ENCODE measurements around the gene SRSF8. TPM values are rescaled to one million over a fixed set of nuclear protein-coding genes. Genes with fewer than 3 reads are reported as not detected.

The SRSF8 gene
- total and polyA plus RNA-seq, 2 donors (not counting 3 experiments of a cell fraction or from before 2014, with no cell fraction given): 21.9 to 31.3 TPM

GRCh38 chr11:95102733-95103132 is 36.0 kb downstream of the SRSF8 start:
- dilution Hi-C loops (cut with MboI; ENCODE audit: extremely low pct_ligation_motif_present, low sequenced_read_pairs) (no loop called here), intact Hi-C loops (cut with micrococcal nuclease) (no loop called here)
- H3K4me2 ChIP-seq (ENCODE audit: insufficient read depth, low read length): no peak overlapping the region
- peaks cover 5% of the 10 kb centered on the region for H3K4me1 ChIP-seq (ENCODE audit: control insufficient read depth, extremely low read depth, insufficient read depth, low read length)
- H2AFZ ChIP-seq (ENCODE audit: low read depth, low read length): no peak overlapping the region
- TF ChIP-seq EZH2 (IDR thresholded peaks at IDR 0.05; ENCODE audit: borderline replicate concordance, low read depth, low read length, severe bottlenecking): no peak
- no peak for TF ChIP-seq MYC (IDR thresholded peaks at IDR 0.05; ENCODE audit: low read depth, low read length)
- H3K36me3 ChIP-seq (ENCODE audit: control insufficient read depth in 2 of 2, extremely low read depth in 1 of 2, insufficient read depth in 2 of 2, low read length in 2 of 2): no peaks in the 10 kb centered on the region
- DNase-seq (ENCODE audit: low read depth, low spot score): no peak
- BruUV-seq (replicated peaks): no TSS peak
- no peaks in the 10 kb centered on the region for H3K79me2 ChIP-seq (ENCODE audit: control insufficient read depth, insufficient read depth, low read length)
- no peaks in the 10 kb centered on the region for H3K27me3 ChIP-seq (ENCODE audit: control insufficient read depth in 2 of 2, insufficient read depth in 2 of 2, low read length in 2 of 2)
- ChIA-PET CTCF (interaction anchor here (2.2 to 2.7 kb wide), 2 partner anchors 9 to 12 kb away, joined by 8 to 11 read pairs; partner anchors contain the start of gene ENDOD1), POLR2A (no interaction called here)
- H3K27ac ChIP-seq (ENCODE audit: insufficient read depth, low read depth, low read length): no peak overlapping the region
- H3K4me3 ChIP-seq (replicated peaks in 1 of 3; ENCODE audit: insufficient read depth in 1 of 3, low read depth in 1 of 3, low read length in 3 of 3): no peak overlapping the region
- no peak overlapping the region for H3K9ac ChIP-seq (replicated peaks; ENCODE audit: extremely low read depth, insufficient read depth, low read length)
- H3K9me3 ChIP-seq (replicated peaks; ENCODE audit: control insufficient read depth, insufficient read depth, low read length): no peaks in the 10 kb centered on the region
- H4K20me1 ChIP-seq (replicated peaks; ENCODE audit: control insufficient read depth, extremely low read depth, insufficient read depth, low read length): no peaks in the 10 kb centered on the region
- no peaks in the 10 kb centered on the region for H3K9me1 ChIP-seq (replicated peaks; ENCODE audit: control insufficient read depth, extremely low read depth, insufficient read depth, low read length)
- FAIRE-seq: no peak

GRCh38 chr11:95103701-95104100 is 37.0 kb downstream of the SRSF8 start:
- H3K9ac ChIP-seq (replicated peaks; ENCODE audit: extremely low read depth, insufficient read depth, low read length): no peak overlapping the region
- BruUV-seq (replicated peaks): no TSS peak
- DNase-seq (ENCODE audit: low read depth, low spot score) (no peak), FAIRE-seq (no peak)
- ChIA-PET CTCF (interaction anchor here (2.2 to 2.7 kb wide), 2 partner anchors 10 to 13 kb away, joined by 8 to 11 read pairs; partner anchors contain the start of gene ENDOD1), POLR2A (no interaction called here)
- H3K4me3 ChIP-seq (replicated peaks in 1 of 3; ENCODE audit: insufficient read depth in 1 of 3, low read depth in 1 of 3, low read length in 3 of 3): no peak overlapping the region
- no peak overlapping the region for H2AFZ ChIP-seq (ENCODE audit: low read depth, low read length)
- intact Hi-C loops (cut with micrococcal nuclease): no loop called here
- H3K27ac ChIP-seq (ENCODE audit: insufficient read depth, low read depth, low read length): no peak overlapping the region
- H3K9me3 ChIP-seq (replicated peaks; ENCODE audit: control insufficient read depth, insufficient read depth, low read length): no peaks in the 10 kb centered on the region
- H3K36me3 ChIP-seq (ENCODE audit: control insufficient read depth in 2 of 2, extremely low read depth in 1 of 2, insufficient read depth in 2 of 2, low read length in 2 of 2): no peaks in the 10 kb centered on the region
- dilution Hi-C loops (cut with MboI; ENCODE audit: extremely low pct_ligation_motif_present, low sequenced_read_pairs): no loop called here
- no peaks in the 10 kb centered on the region for H4K20me1 ChIP-seq (replicated peaks; ENCODE audit: control insufficient read depth, extremely low read depth, insufficient read depth, low read length)
- no peaks in the 10 kb centered on the region for H3K27me3 ChIP-seq (ENCODE audit: control insufficient read depth in 2 of 2, insufficient read depth in 2 of 2, low read length in 2 of 2)
- no peaks in the 10 kb centered on the region for H3K9me1 ChIP-seq (replicated peaks; ENCODE audit: control insufficient read depth, extremely low read depth, insufficient read depth, low read length)
- peaks cover 15% of the 10 kb centered on the region for H3K4me1 ChIP-seq (ENCODE audit: control insufficient read depth, extremely low read depth, insufficient read depth, low read length)
- TF ChIP-seq FOS (IDR thresholded peaks at IDR 0.05; ENCODE audit: borderline replicate concordance, insufficient read depth, low read length): no peak
- no peak for TF ChIP-seq POLR2AphosphoS5 (IDR thresholded peaks at IDR 0.05; ENCODE audit: insufficient read depth, low read depth, low read length)
- TF ChIP-seq EZH2 (IDR thresholded peaks at IDR 0.05; ENCODE audit: borderline replicate concordance, low read depth, low read length, severe bottlenecking): no peak
- TF ChIP-seq GATA2 (IDR thresholded peaks at IDR 0.05; ENCODE audit: insufficient read depth, insufficient read length, low read depth, low read length): no peak
- TF ChIP-seq MAX (IDR thresholded peaks at IDR 0.05; ENCODE audit: insufficient read depth, insufficient read length): no peak
- TF ChIP-seq MYC (IDR thresholded peaks at IDR 0.05; ENCODE audit: low read depth, low read length): no peak
- no peak for TF ChIP-seq JUN (IDR thresholded peaks at IDR 0.05; ENCODE audit: borderline replicate concordance, insufficient read depth, insufficient read length, low read depth)
- no peaks in the 10 kb centered on the region for H3K79me2 ChIP-seq (ENCODE audit: control insufficient read depth, insufficient read depth, low read length)
- H3K4me2 ChIP-seq (ENCODE audit: insufficient read depth, low read length): no peak overlapping the region
